ENCODE measurements around the gene CD3D.
"Not testable (repeated sequence)": the region's sequence is repeated elsewhere in the genome, so short reads cannot be mapped to it uniquely, and the experiment has no call there.

CD3D gene

GRCh38 chr11:118339281-118339961 lies 3.1 kb downstream of the CD3D start:
- DNase-seq (ENCODE audit: low read depth) = no peak

GRCh38 chr11:118338637-118339061 lies 3.9 kb downstream of the CD3D start:
- no peak for DNase-seq (ENCODE audit: low read depth)

DNA sequence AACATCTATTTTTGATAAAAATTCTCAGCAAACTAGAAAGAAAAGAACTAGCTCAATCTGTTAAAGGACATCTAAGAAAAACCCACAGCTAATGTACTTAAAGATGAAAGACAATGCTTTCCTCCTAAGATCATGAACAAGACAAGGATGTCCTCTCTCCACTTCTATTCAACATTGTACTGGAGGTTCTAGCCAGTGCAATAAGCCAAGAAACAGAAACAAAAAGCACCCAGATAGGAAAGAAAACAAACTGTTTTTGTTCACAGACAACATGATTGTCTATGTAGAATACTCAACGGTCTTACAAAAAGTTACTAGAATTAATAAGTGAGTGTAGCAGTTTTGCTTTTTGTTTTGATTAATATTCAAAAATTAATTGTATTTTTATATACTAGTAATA lies 7.8 kb downstream of the CD3D start:
- DNase-seq (ENCODE audit: low read depth) = no peak

DNA sequence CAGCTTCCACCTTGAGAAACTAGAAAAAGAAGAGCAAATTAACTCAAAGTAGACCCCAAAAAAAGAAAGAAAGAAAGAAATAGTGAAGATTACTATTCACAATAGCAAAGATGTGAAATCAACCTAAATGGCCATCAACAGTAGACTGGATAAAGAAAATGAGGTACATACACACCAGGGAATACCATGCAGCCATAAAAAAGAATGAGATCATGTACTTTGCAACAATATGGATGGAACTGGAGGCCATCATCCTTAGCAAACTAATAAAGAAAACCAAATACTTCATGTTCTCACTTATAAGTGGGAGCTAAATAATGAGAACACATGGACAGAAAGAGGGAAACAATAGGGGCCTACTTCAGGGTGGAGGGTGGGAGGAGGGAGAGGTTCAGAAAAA lies 13.8 kb downstream of the CD3D start:
- no peak for DNase-seq (ENCODE audit: low read depth)

DNA sequence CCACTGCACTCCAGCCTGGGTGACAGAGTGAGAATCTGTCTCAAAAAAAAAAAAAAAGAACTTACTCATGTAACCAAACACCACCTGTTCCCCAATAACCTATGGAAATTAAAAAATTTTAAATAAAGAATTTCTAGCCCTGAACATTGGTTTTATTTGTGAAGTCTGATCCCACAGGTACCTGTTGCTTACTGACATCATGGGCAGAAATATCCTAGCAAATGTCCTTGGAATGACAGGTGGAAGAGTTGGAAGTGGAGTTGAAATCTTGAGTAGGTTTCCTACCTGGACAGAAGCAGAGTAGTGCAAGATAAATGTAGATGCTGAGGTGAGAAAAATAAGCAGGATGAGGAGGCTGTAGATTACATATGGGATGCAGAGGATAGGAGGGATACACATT lies 17.2 kb downstream of the CD3D start:
- no peak for DNase-seq (ENCODE audit: low read depth)

GRCh38 chr11:118322721-118323120 lies 19.8 kb downstream of the CD3D start:
- DNase-seq (ENCODE audit: low read depth) = no peak

GRCh38 chr11:118321386-118322082 lies 21.0 kb downstream of the CD3D start:
- DNase-seq (ENCODE audit: low read depth) = no peak

DNA sequence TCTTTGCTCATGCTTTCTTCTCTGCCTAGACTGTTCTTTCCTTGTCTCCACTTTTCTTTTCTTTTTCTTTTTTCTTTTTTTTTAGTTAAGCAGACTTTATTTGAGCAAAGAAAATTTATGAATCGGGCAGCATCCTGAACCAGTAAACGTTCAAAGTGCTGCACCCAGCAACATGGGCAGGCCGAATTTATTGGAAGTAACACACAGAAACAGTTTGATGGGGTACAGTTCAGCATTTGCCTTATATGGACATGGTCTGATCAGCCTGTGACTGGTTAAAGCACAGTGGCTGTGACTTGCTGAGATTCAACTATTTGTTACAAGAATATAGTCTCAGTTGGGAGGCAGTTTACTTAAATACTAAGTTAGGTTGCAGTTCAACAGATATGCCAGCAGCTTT lies 22.0 kb downstream of the CD3D start:
- no peak for DNase-seq (ENCODE audit: low read depth)

- DNase-seq (ENCODE audit: low read depth) = no peak
Measured at GRCh38 chr11:118319337-118319707, 23.2 kb downstream of the CD3D start.

- no peak for DNase-seq (ENCODE audit: low read depth)
Measured at GRCh38 chr11:118318581-118319336, 23.7 kb downstream of the CD3D start.

DNA sequence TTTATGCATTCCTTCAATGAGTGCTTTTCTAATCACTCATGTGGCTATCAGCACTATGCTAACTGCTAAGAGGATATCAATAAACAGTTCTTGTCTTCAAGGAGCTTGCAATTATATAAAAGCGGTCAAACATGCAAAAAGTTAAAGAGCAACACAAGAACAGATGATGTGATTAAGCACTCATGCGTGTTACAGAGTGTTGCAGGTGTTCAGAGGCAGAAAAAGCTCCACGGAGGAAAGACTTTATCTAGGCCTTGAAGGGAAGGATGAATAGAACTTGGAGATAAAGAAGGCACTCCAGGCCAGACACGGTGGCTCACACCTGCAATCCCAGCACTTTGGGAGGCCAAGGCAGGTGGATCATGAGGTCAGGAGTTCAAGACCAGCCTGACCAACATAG lies 24.4 kb downstream of the CD3D start:
- no peak for DNase-seq (ENCODE audit: low read depth)

- DNase-seq (ENCODE audit: low read depth) = no peak
Measured at GRCh38 chr11:118314988-118315411, 27.5 kb downstream of the CD3D start.

- DNase-seq (ENCODE audit: low read depth) = no peak
Measured at GRCh38 chr11:118313242-118313641, 29.3 kb downstream of the CD3D start.

- DNase-seq (ENCODE audit: low read depth) = no peak
Measured at GRCh38 chr11:118312328-118312727, 30.2 kb downstream of the CD3D start.

DNA sequence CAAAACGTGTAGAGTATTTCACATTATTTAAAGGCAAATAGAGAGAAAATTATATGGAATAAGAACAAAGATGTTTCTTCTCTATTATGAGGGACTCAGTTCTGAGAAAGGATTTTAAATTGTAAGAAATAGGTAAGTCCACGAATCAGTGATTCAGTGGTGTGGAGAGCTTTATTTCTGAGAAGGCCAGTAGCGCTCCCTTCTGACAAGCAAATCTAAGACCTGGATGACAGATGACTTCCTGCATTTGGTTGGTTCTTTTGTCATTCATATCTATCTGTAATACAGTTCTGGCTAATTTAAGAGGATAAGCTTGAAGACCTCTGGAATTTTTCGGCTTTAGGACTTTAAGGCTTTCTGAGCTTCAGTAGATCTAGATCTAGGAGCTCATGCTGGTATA lies 31.0 kb downstream of the CD3D start:
- DNase-seq (ENCODE audit: low read depth) = no peak

DNA sequence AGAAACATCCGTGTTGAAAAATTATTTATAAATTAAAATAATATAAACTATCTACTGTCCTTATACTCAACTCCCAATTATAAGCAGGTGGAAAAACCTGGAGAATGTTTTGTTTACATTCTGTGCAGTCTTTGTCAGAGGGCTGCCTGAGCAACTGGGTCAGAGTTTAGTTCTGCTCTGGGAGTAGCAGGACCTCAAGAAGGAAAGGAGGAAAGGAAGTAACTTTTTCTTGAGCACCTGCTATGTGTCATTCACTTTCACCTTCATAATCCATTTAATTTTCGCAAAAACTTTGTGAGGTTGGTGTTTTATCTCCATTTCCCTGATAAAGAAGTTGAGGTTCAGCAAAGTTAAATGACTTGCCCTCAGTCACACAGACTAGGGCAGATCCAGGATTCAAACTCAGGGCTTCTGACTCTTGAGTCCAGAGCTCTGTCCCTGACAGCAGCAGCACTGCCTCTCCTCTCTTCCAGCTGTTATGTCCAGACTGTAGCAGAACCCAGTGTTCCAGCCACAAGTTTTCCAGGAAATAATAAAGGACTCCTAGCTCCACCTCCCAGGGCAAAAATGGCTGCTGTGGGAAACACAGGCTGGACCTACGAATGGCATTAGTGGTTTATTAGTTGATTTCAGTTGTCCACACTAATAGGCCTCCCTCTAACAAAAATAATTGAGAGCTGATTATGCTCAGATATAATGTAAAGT lies 31.6 kb downstream of the CD3D start:
- no peak for DNase-seq (ENCODE audit: low read depth)

DNA sequence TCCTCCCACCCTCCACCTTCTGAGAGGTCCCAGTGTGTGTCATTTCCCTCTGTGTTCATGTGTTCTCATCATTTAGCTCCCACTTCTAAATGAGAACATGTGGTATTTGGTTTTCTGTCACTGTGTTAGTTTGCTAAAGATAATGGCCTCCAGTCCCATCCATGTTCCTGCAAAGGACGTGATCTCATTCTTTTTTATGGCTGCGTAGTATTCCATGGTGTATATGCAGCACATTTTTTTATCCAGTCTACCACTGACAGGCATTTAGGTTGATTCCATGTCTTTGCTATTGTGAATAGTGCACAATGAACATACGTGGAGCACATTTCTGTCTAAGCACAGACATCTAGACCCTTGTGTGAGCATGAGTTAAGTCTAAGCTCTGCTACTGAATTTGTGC lies 32.2 kb downstream of the CD3D start:
- DNase-seq (ENCODE audit: low read depth) = no peak

DNA sequence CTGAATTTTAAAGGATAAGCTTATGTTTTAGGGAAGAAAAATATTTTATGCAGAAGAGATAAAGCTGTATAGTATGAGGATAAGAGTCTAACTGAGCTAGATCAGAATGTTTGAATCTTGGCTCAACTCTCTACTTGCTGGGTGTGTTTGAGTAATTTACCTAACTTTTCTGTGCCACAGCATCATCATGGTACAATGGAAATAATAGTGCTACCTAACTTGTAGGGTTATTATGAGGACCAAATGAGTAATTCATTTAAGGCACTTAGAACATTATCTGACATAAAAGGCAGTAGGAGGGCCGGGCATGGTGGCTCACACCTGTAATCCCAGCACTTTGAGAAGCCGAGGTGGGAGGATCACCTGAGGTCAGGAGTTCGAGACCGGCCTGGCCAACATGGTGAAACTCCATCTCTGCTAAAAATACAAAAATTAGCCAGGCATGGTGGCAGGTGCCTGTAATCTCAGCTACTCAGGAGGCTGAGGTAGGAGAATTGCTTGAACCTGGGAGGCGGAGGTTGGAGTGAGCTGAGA lies 33.4 kb downstream of the CD3D start:
- DNase-seq (ENCODE audit: low read depth) = not testable (repeated sequence)

DNA sequence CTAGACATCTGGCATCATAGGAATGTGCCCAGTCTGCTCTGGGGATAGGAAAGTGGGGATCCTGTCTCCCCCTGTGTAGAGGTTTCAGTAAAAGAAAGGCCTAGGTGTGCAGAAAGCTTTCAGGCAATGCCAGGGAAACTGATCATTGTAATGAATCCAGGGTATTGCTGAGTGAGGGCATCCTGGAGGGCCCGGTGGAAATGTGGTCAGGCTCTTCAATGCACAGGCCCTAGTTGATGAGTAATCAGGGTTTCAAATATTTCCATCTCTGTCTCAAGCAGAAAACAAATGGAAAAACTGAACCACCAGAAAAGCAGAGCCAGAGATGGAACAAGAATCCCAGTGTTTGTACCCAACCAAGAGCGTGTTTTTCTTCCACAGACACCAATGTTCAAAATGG lies 35.9 kb downstream of the CD3D start:
- DNase-seq (ENCODE audit: low read depth) = no peak

- no peak for DNase-seq (ENCODE audit: low read depth)
Measured at GRCh38 chr11:118305726-118306125, 36.8 kb downstream of the CD3D start.

DNA sequence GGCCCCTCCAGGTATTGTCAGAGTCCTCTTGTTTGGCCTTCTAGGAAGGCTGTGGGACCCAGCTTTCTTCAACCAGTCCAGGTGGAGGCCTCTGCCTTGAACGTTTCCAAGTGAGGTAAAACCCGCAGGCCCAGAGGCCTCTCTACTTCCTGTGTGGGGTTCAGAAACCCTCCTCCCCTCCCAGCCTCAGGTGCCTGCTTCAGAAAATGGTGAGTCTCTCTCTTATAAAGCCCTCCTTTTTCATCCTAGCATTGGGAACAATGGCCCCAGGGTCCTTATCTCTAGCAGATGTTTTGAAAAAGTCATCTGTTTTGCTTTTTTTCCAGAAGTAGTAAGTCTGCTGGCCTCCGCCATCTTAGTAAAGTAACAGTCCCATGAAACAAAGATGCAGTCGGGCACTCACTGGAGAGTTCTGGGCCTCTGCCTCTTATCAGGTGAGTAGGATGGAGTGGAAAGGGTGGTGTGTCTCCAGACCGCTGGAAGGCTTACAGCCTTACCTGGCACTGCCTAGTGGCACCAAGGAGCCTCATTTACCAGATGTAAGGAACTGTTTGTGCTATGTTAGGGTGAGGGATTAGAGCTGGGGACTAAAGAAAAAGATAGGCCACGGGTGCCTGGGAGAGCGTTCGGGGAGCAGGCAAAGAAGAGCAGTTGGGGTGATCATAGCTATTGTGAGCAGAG lies 37.8 kb downstream of the CD3D start, which contains the start of gene CD3E:
CD3E (plus strand) TSS at position 163 of the 681 bp plus-strand sequence; CDS start at position 386, 223 bp downstream.
- no peak for DNase-seq (ENCODE audit: low read depth)

GRCh38 chr11:118304227-118304567 lies 38.3 kb downstream of the CD3D start:
- no peak for DNase-seq (ENCODE audit: low read depth)
